ENCODE data around the gene CYFIP1. TPM values are rescaled to one million over a fixed set of nuclear protein-coding genes. Genes with fewer than 3 reads are reported as not detected.
A peak's percentile ranks its signal among the peaks of the same experiment; 100 is the strongest.
"Not testable (repeated sequence)": the region's sequence is repeated elsewhere in the genome, so short reads cannot be mapped to it uniquely, and the experiment has no call there.

Gene CYFIP1
- total and polyA plus RNA-seq, 3 donors from 2014 or later = 50.9 to 112 (median 90.5) TPM

DNA sequence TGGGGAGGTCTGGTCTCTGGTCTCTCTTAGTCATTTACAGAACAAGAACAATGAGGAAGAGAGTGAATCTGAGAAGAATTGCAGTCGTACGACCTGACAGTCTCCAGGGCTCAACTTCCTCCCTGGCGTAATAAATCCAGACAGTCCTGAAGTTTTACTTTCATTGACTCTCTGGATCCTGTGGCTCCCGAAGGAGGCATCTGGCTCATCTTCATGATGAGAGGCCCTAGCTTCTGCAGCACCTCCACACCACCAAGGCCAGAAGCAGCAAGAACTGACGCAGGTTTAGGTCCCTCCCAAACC lies 11.8 kb upstream of the CYFIP1 start:
- H3K27ac ChIP-seq = no peak overlapping the region
- H3K27me3 ChIP-seq = no peaks in the 10 kb centered on the region
- H3K4me1 ChIP-seq = no peaks in the 10 kb centered on the region
- intact Hi-C loops (cut with DNase I; ENCODE audit: low total_unique reads) = no loop called here
- no peak for DNase-seq
- H3K9me3 ChIP-seq = no peaks in the 10 kb centered on the region
- WGBS, 2 donors = 74 to 81% methylated on average over 5 of the region's 5 CpGs
- TF ChIP-seq POLR2A (IDR thresholded peaks at IDR 0.05) = no peak
- TF ChIP-seq, protein P1, sequence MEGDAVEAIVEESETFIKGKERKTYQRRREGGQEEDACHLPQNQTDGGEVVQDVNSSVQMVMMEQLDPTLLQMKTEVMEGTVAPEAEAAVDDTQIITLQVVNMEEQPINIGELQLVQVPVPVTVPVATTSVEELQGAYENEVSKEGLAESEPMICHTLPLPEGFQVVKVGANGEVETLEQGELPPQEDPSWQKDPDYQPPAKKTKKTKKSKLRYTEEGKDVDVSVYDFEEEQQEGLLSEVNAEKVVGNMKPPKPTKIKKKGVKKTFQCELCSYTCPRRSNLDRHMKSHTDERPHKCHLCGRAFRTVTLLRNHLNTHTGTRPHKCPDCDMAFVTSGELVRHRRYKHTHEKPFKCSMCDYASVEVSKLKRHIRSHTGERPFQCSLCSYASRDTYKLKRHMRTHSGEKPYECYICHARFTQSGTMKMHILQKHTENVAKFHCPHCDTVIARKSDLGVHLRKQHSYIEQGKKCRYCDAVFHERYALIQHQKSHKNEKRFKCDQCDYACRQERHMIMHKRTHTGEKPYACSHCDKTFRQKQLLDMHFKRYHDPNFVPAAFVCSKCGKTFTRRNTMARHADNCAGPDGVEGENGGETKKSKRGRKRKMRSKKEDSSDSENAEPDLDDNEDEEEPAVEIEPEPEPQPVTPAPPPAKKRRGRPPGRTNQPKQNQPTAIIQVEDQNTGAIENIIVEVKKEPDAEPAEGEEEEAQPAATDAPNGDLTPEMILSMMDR (IDR thresholded peaks at IDR 0.05) = no peak
- H3K4me3 ChIP-seq = no peak overlapping the region
- no peaks in the 10 kb centered on the region for H3K36me3 ChIP-seq (ENCODE audit: low read depth, missing control alignments)

DNA sequence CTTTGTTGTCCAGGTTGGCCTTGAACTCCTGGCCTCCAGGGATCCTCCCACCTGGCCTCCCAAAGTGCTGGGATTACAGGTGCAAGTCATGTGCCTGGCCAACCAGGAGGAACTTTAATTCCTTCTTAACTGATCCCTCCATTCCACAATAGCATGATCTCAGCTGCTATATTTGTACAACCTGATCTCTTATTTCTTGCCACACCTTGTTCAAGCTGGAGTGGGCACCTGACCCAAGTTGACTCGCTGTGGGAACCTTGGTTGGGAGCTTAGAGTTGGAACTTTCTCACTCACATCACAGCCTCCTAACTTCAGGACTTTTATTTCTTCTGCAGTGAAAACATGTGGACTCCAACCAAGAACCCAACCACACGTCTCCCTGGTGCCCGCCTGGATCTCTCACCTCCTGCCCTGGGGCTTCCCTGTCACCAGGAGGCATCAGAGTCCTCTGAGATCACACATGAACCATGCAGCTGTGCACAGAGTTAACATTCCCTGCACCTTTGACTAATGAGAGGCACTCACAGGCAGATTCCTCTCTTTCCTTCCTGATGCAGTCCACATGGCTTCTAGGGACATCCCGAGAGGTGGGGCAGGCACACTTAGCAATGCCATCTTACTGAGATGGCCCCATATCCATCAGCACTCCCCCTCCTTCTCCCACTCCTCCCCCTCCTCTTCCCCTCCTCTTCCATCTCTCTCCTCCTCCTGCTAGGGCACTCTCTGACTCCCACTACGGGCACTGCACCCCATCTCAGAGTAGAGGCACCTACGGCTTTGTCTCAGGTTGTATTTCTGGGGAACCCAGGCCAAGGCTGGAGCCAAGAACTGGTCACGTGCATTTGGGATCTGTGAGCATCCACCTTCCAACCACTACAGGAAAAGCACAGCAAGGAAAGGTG lies 9.7 kb upstream of the CYFIP1 start:
- Histone ChIP-seq H3K4me3 (no peak overlapping the region), H3K36me3 (ENCODE audit: low read depth, missing control alignments) (no peaks in the 10 kb centered on the region), H3K9me3 (no peaks in the 10 kb centered on the region), H3K27me3 (no peaks in the 10 kb centered on the region), H3K27ac (no peak overlapping the region), H3K4me1 (no peaks in the 10 kb centered on the region)
- DNase-seq = no peak
- intact Hi-C loops (cut with DNase I; ENCODE audit: low total_unique reads) = no loop called here
- 82 to 85% methylated on average over 7 of the region's 7 CpGs for WGBS, 2 donors
- TF ChIP-seq POLR2A (IDR thresholded peaks at IDR 0.05) = no peak
- TF ChIP-seq, protein P1 (IDR thresholded peaks at IDR 0.05) = no peak

- Histone ChIP-seq H3K27me3 (no peaks in the 10 kb centered on the region), H3K9me3 (no peaks in the 10 kb centered on the region), H3K4me1 (no peaks in the 10 kb centered on the region), H3K4me3 (no peak overlapping the region), H3K27ac (no peak overlapping the region), H3K36me3 (ENCODE audit: low read depth, missing control alignments) (no peaks in the 10 kb centered on the region)
- WGBS, 2 donors = 88 to 91% methylated on average over 7 of the region's 7 CpGs
- intact Hi-C loops (cut with DNase I; ENCODE audit: low total_unique reads) = no loop called here
- TF ChIP-seq, protein P1 (IDR thresholded peaks at IDR 0.05) = no peak
- TF ChIP-seq POLR2A (IDR thresholded peaks at IDR 0.05) = no peak
- no peak for DNase-seq
These were observed 8.6 kb upstream of the CYFIP1 start for GRCh38 chr15:22988811-22989210.

DNA sequence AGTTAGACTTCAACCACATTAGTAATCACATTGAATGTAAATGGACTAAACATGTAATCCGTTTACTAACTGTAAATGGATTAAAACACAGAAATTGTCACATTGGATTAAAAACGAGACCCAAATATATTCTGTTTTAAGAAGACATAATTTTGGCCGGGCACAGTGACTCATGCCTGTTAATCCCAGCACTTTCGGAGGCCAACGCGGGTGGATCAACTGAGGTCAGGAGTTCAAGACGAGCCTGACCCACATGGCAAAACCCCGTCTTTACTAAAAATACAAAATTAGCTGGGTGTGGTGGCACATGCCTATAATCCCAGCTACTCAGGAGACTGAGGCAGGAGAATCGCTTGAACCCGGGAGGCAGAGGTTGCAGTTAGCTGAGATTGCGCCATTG lies 1.8 kb upstream of the CYFIP1 start:
- WGBS, 2 donors = 61 to 71% methylated on average over 11 of the region's 11 CpGs
- H3K4me3 ChIP-seq; H3K27me3 ChIP-seq; H3K36me3 ChIP-seq (ENCODE audit: low read depth, missing control alignments); H3K27ac ChIP-seq; intact Hi-C loops (cut with DNase I; ENCODE audit: low total_unique reads); H3K9me3 ChIP-seq; H3K4me1 ChIP-seq: not testable (repeated sequence)
- DNase-seq = peak; percentile 10

DNA sequence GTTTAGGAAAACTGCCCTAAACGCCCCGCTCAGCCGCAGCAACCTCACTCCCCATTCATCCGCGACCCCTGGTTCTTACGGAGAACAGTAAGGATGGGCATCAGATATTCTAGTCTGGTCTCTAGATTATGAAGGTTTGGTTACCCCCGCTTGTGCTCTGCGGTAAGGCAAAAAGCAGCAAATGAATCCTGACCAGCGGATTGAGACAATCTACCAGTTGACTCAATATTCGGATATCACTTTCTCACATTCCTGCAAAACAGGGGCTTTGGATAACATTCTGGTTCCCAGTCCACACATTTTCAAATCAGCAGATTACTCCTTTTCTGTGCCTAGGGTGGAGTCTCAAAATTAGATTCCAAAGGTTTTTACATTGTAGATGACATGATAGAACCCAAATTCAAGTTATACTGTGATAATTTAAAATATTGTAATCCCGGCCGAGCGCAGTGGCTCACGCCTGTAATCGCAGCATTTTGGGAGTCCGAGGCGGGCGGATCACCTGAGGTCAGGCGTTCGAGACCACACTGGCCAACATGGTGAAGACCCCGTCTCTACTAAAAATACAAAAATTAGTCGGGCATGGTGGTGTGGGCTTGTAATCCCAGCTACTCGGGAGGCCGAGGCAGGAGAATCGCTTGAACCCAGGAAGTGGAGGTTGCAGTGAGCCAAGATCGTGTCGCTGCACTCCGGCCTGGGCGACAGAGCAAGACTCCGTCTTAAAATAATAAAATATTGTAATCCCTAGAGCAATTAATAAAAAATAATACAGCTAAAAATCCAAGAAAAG lies 1.1 kb upstream of the CYFIP1 start:
- Histone ChIP-seq H3K36me3 (ENCODE audit: low read depth, missing control alignments) (no peaks in the 10 kb centered on the region), H3K27me3 (no peaks in the 10 kb centered on the region), H3K4me3 (peak overlapping the region; percentile 87 to 96), H3K27ac (peak overlapping the region; percentile 73 to 79), H3K9me3 (no peaks in the 10 kb centered on the region), H3K4me1 (peaks cover 3% of the 10 kb centered on the region)
- WGBS, 2 donors = 47 to 58% methylated on average over 30 of the region's 30 CpGs
- intact Hi-C loops (cut with DNase I; ENCODE audit: low total_unique reads) = no loop called here
- peak; percentile 13 for DNase-seq
- TF ChIP-seq, protein P1 (IDR thresholded peaks at IDR 0.05) = no peak
- TF ChIP-seq POLR2A (IDR thresholded peaks at IDR 0.05) = no peak

Data from testis (tissue), 3 donors.